ENCODE results near the gene TBC1D13.

TBC1D13 gene

DNA sequence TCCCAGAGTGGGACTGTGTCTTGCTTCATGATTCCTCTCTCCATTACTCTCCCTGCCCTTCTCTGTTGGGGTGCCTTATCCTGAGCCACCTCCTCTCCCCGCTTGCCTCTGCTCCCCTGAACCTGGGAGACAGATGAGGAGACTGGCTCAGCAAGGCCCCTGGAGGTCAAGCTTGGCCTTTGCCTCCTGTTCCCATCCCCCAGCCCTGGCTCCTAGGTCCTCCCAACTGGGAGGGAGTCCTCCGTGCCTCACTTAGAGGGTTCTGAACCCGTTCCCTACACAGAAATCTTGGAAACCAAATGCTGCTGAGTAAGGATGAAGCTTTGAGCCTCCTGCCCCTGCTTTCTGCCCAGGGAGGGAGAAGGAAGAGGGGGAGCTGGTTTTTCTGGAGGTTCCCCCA, 21.5 kb downstream of the TBC1D13 start:
- TF ChIP-seq, protein P1, sequence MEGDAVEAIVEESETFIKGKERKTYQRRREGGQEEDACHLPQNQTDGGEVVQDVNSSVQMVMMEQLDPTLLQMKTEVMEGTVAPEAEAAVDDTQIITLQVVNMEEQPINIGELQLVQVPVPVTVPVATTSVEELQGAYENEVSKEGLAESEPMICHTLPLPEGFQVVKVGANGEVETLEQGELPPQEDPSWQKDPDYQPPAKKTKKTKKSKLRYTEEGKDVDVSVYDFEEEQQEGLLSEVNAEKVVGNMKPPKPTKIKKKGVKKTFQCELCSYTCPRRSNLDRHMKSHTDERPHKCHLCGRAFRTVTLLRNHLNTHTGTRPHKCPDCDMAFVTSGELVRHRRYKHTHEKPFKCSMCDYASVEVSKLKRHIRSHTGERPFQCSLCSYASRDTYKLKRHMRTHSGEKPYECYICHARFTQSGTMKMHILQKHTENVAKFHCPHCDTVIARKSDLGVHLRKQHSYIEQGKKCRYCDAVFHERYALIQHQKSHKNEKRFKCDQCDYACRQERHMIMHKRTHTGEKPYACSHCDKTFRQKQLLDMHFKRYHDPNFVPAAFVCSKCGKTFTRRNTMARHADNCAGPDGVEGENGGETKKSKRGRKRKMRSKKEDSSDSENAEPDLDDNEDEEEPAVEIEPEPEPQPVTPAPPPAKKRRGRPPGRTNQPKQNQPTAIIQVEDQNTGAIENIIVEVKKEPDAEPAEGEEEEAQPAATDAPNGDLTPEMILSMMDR (IDR thresholded peaks at IDR 0.05; ENCODE audit: insufficient read depth, low read length): no peak
- no peak for TF ChIP-seq SPI1 (IDR thresholded peaks at IDR 0.05; ENCODE audit: borderline replicate concordance, low read depth)
- TF ChIP-seq, protein P2, sequence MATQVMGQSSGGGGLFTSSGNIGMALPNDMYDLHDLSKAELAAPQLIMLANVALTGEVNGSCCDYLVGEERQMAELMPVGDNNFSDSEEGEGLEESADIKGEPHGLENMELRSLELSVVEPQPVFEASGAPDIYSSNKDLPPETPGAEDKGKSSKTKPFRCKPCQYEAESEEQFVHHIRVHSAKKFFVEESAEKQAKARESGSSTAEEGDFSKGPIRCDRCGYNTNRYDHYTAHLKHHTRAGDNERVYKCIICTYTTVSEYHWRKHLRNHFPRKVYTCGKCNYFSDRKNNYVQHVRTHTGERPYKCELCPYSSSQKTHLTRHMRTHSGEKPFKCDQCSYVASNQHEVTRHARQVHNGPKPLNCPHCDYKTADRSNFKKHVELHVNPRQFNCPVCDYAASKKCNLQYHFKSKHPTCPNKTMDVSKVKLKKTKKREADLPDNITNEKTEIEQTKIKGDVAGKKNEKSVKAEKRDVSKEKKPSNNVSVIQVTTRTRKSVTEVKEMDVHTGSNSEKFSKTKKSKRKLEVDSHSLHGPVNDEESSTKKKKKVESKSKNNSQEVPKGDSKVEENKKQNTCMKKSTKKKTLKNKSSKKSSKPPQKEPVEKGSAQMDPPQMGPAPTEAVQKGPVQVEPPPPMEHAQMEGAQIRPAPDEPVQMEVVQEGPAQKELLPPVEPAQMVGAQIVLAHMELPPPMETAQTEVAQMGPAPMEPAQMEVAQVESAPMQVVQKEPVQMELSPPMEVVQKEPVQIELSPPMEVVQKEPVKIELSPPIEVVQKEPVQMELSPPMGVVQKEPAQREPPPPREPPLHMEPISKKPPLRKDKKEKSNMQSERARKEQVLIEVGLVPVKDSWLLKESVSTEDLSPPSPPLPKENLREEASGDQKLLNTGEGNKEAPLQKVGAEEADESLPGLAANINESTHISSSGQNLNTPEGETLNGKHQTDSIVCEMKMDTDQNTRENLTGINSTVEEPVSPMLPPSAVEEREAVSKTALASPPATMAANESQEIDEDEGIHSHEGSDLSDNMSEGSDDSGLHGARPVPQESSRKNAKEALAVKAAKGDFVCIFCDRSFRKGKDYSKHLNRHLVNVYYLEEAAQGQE (IDR thresholded peaks at IDR 0.05; ENCODE audit: insufficient replicate concordance, low read depth): no peak
- no peak for TF ChIP-seq GABPA (IDR thresholded peaks at IDR 0.05; ENCODE audit: low read depth)
- TF ChIP-seq POLR2AphosphoS5 (IDR thresholded peaks at IDR 0.05; ENCODE audit: low read depth): no peak
- Histone ChIP-seq H3K27me3 (ENCODE audit: insufficient read depth, poor library complexity, severe bottlenecking) (no peaks in the 10 kb centered on the region), H3K27ac (replicated peaks) (no peak overlapping the region), H3K4me3 (replicated peaks; ENCODE audit: insufficient read depth, low read length) (no peak overlapping the region)
- no peak for DNase-seq (ENCODE audit: low read depth in 1 of 2, low spot score in 1 of 2)

DNA sequence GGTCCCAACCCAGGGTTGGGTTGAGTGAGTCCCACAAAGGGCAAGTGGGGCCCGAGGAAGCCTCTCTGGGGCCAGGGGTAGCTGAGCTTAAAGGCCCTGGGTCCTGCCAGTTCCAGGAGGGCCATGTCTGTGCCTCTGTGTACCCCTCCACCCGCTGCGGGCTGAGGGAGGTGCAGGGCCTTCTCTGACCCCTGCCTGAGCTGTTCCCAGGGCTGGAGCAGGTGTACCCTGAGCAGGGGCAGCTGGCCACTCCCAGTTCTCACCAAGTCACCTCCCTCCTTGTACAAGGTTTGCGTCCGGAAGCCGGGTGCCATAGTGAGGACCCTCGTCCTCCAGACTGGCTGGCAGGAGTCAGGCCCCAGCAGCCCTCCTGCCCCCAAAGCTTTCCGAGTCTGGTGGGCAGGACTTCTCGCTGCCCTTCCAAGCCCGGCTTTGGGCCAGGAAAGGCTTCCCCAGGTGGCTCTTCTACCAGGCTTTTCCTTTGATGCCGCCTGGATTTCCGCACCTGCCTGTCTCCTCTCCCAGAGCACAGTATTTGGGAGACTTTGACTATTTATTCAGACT, 22.1 kb downstream of the TBC1D13 start:
- Histone ChIP-seq H3K27ac (replicated peaks) (no peak overlapping the region), H3K4me3 (replicated peaks; ENCODE audit: insufficient read depth, low read length) (no peak overlapping the region), H3K27me3 (ENCODE audit: insufficient read depth, poor library complexity, severe bottlenecking) (no peaks in the 10 kb centered on the region)
- DNase-seq (ENCODE audit: low read depth in 1 of 2, low spot score in 1 of 2): no peak
- TF ChIP-seq, protein P1 (IDR thresholded peaks at IDR 0.05; ENCODE audit: insufficient read depth, low read length): no peak
- TF ChIP-seq SPI1 (IDR thresholded peaks at IDR 0.05; ENCODE audit: borderline replicate concordance, low read depth): no peak
- TF ChIP-seq, protein P2 (IDR thresholded peaks at IDR 0.05; ENCODE audit: insufficient replicate concordance, low read depth): no peak
- TF ChIP-seq GABPA (IDR thresholded peaks at IDR 0.05; ENCODE audit: low read depth): no peak
- TF ChIP-seq POLR2AphosphoS5 (IDR thresholded peaks at IDR 0.05; ENCODE audit: low read depth): no peak

DNA sequence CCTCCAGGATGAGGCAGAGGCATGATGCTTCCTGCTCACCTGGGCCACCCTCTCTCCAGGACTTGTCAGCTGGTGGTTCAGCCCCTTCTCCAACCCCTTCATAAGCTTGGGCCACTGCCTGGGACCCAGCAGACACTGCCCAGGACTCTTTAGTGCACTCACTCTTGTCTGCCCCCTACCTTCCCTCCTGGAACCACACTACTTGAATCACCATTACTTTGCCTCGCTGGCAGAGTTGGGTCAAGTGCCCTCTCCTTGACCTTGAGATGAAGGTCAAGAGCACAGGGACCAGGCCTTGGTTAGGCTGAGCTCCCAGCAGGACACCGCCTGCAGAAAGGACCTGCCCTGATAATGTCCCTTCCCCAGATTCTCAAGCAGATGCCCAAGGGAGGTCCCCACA, 22.8 kb downstream of the TBC1D13 start:
- TF ChIP-seq POLR2AphosphoS5 (IDR thresholded peaks at IDR 0.05; ENCODE audit: low read depth) (no peak), SPI1 (IDR thresholded peaks at IDR 0.05; ENCODE audit: borderline replicate concordance, low read depth) (no peak), GABPA (IDR thresholded peaks at IDR 0.05; ENCODE audit: low read depth) (no peak)
- TF ChIP-seq, protein P1 (IDR thresholded peaks at IDR 0.05; ENCODE audit: insufficient read depth, low read length): no peak
- TF ChIP-seq, protein P2 (IDR thresholded peaks at IDR 0.05; ENCODE audit: insufficient replicate concordance, low read depth): no peak
- Histone ChIP-seq H3K4me3 (replicated peaks; ENCODE audit: insufficient read depth, low read length) (no peak overlapping the region), H3K27ac (replicated peaks) (no peak overlapping the region), H3K27me3 (ENCODE audit: insufficient read depth, poor library complexity, severe bottlenecking) (no peaks in the 10 kb centered on the region)
- DNase-seq (ENCODE audit: low read depth in 1 of 2, low spot score in 1 of 2): no peak
